ENCODE results near the gene XYLT1.
"Not testable (repeated sequence)": the region's sequence is repeated elsewhere in the genome, so short reads cannot be mapped to it uniquely, and the experiment has no call there.

The XYLT1 gene

DNA sequence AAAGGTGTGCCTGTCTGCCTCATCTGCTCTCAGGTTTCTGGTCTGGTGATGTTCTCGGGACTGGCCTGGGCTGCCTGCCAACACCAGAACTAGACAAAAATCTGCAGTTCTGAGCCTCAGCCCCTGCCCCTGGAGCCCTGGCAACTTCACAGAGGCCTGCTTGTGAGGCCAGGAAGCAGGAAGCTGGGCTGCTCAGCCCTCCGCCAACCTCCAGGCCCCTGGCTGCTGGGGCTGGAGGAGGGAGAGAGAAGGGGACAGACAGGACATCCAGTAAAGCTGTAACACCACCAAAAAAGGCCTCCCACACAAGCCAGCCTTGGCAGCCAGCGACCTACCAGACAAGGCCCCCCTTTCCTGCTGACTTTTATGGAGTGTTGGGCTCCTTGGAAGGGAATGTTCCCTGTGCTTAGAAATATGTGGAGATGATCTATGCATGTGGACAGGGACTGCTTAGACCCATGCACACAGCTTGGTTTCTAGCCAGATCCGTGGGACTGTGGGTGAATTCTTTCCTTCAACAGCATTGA, 157.6 kb downstream of the XYLT1 start:
- no peak for DNase-seq (ENCODE audit: low read depth in 4 of 4, low spot score in 1 of 4)

DNA sequence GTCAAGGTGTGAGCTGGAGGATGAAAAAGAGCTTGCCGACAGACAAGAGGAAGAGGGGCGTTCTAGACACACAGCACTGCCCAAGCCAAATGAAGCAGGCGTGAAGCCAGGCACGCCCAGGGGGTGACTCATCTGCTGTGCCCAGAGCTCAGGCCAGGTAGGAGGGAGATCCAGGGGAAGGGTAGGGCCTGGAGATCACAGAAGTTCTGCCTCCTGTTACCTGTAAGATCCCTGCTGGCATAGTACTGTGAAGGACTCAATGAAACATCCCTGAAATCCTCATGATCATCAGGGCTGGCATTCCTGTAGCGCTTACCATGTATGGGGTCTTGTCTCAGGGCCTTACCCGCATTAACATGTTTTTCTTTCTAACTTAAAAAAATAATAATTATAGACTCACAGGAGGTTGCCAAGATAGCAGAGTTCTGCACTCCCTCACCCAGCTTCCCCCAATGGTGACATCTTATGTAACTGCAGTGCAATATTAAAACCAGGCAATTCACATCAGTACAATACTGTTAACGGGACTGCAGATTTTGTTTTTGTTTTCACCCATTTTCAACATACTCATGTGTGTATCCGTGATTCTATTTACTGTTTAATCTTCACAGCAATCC, 158.6 kb downstream of the XYLT1 start:
- DNase-seq (ENCODE audit: low read depth in 4 of 4, low spot score in 1 of 4): no peak

DNA sequence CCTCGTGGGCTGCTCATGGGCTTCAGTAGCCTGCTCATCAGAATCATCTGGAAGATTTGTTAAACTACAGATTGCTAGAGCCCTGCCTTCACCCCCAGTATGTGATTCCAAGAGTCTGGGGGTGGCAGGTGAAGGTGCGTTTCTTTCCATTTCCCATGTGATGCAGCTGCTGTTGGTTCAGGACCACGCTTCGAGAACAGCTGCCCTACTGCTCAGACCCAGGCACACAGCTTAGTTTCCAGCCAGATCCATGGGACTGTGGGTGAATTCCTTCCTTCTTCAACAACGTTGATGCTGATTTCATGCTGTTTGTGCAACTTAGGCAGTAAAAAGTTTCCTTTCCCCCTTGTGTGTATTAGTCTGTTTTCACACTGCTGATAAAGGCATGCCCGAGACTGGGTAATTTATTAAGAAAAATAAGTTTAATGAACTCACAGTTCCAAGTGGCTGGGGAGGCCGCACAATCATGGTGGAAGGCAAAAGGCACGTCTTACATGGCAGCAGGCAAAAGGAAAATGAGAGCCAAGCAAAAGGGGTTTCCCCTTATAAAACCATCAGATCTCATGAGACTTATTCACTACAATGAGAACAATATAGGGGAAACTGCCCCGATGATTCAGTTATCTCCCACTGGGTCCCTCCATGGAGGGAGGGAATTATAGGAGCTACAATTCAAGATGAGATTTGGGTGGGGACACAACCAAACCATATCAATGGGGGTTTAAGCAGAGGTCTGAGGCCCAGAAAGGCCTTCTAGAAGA, 159.2 kb downstream of the XYLT1 start:
- no peak for DNase-seq (ENCODE audit: low read depth in 4 of 4, low spot score in 1 of 4)

DNA sequence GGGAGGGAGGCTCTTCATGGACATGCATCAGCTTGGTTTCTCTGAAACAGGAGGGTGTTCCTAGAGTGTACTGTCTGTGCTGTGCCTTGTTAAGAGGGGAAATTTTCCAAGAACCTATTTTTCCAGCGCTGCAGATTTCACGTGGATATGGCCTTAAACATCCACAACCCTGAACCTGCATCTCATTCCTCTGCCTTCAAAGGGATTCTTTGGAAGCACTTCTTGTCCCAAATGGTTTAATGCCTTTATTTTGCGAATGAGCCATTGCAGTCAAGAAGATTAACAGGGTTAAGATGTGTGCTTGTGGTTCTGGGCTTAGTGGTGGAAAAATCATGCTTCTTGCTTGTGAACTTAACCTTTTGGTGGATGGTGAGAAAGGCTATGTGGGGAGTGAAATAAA, 161.2 kb downstream of the XYLT1 start:
- no peak for DNase-seq (ENCODE audit: low read depth in 4 of 4, low spot score in 1 of 4)

DNA sequence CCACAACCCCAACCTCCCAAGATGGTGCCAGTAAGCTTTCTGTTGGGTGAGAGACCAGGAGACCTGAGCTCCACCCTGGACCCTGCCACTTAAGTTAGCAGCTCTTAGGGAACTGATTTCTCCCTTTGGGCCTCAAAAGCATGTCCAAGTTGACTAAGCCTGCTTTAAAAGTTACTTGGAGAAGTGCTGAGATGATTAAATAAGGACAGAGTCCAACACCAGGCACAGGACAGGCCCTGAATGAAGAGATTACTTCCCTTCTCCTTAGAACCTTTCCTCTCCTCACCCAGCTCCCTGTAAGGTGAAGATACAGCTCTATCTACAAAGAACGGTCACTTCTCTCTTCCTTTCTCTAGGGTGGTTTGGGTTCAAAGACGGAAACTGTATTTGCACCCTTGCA, 162.6 kb downstream of the XYLT1 start:
- no peak for DNase-seq (ENCODE audit: low read depth in 4 of 4, low spot score in 1 of 4)

DNA sequence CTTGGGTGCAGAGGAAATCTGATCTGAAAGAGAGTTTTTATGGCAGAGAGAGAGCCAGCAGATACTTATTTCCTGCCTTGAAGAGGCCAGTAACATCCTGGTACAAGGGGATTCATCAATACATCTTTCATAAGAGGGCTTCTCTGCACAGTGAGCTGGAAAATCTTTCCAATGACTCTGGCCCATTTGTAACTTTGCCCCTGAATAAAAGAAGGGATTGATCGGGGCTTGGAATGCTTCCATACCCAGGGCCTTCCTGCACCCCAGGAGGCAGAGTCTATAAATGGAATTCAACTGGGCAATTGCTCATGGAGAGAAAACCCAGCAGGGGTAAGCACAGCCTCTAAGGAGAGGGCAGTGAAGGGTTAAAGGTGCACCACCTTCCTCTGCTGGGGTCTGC, 163.3 kb downstream of the XYLT1 start:
- no peak for DNase-seq (ENCODE audit: low read depth in 4 of 4, low spot score in 1 of 4)

DNA sequence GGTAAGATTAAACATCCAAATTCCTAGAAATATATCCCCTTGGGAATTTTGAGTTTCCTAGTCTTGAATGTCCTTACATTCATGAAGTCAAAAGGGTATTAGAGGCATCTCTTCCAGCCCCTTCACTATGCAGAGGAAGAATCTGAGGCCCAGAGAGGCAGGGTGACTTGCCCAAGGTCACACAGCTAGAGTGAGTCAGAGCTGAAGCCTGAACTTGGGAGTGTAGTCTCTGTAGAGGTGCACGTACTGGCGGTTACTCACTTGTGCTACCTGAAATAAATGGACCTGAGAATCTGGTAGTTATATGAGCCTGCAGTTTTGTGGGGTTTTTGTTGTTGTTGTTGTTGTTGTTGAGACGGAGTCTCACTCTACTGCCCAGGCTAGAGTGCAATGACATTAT, 164.0 kb downstream of the XYLT1 start:
- DNase-seq (ENCODE audit: low read depth in 4 of 4, low spot score in 1 of 4): no peak

DNA sequence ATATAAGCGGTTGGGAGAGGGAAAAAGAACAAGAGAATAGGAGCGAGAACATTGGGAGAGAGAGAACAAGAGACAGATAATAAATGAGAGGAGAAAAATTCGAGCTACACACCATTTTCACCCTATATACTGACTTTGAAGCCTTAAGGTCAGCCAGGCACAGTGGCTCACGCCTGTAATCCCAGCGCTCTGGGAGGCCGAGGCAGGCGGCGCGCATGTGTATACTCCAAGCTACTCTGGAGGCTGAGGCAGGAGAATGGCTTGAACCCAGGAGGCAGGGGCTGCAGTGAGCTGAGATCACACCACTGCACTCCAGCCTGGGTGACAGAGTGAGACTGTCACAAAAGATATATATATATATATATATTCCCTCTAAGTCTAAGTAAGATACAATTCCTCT, 164.5 kb downstream of the XYLT1 start:
- DNase-seq (ENCODE audit: low read depth in 4 of 4, low spot score in 1 of 4): not testable (repeated sequence)

DNA sequence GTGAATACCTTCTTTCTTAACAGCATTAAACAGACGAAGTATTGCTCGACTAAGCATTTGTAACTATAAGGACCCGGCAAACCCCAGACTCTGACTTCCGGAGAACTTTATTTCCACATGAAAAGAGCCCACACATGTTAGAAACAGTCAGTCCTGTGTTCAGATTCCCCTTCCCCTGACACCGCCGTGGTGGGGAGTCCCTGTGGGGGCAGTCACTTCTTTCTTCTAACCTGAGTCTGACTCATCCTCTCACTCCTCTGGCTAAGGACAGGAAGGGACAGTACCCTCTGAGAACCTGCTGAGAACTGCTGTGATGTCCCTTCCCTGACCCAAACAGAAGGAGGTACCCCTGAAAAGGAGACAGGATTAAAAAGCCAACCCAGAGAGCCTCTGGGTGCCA, 165.1 kb downstream of the XYLT1 start:
- peak in 3 of 4 experiments; percentile 3 to 30 (median 5) for DNase-seq (ENCODE audit: low read depth in 4 of 4, low spot score in 1 of 4)

DNA sequence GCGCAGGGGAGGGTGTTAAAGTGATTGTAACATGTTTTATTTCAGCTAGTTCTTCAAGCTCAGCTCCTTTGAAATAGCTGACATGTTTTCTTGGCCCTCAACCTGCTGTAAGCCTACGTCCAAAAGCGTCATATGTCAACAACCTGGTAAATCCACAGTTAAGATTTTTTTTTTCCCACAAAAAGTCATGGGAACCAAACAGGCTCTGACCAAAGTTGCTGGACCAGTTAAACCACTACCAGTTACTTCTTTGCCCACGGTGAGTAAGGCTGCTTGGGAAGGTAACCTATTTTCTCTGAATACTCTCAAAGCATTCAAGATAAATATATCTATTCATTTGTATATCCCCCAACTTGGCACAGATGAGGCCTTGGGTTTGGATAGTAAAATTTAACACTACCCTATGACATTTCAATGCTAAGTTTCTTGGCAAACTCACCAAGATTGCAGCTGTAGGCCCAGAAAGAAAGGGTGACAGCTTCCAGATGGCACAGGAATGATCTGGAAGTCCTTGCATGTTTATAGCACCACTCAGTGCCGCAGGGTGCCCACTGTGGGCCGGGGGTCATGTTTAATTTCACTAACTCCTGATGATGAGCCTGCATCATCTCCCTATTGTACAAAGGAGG, 166.2 kb downstream of the XYLT1 start:
- DNase-seq (ENCODE audit: low read depth in 4 of 4, low spot score in 1 of 4): no peak

DNA sequence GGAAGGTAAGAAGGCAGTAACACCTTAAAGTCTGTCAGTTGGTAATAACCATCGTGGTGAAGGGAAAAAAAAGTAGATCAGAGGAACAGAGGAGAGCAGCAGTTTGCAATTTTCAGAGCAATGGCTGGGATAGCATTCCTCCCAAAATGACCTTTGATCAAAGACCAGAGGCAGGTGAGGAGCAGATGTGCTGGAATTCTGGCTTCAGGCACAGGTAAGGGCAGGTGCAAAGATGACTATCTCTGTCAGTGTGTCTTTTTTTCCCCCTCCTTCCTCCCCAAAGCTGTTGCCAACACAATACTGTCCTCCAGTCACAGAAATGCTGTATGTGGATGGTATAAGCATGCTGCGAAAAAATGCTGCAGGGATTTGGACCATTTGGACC, 166.7 kb downstream of the XYLT1 start:
- DNase-seq (ENCODE audit: low read depth in 4 of 4, low spot score in 1 of 4): no peak

DNA sequence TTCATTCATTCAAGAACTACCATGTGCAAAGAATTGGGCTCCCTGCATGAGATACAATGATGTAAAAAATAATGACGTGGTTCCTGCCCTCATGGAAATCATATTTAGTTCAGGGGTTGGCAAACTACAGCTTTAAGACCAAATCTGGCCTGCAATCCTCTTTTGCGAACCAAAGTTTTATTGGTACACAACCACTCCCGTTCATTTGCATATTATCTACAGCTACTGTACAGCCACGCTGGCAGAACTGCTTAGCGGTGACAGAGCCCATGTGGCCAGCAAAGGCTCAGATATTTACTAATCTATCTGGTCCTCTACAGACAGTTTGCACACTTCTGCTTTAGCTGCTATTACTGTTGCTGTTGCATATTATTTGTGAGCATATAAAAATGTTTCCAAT, 167.7 kb downstream of the XYLT1 start:
- DNase-seq (ENCODE audit: low read depth in 4 of 4, low spot score in 1 of 4): no peak

DNA sequence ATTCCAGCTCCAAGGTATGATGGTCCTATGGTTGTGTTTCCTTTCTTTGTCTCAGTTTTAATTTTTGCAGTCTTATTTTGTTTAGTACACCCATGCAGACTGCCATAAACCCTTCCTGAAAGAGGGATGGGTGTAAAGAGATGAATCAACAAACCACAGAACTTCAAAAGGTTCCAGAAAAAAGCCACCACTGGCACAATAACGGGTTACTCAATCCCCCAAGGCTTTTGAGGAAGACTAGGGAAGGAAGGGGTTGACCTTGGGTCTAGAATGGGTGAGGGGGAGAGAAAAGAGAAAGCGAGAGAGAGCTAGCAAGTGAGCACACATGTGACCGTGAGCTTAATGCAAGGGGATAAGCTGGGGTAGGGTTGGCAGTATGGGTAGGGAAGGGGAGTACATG, 168.1 kb downstream of the XYLT1 start:
- no peak for DNase-seq (ENCODE audit: low read depth in 4 of 4, low spot score in 1 of 4)

DNA sequence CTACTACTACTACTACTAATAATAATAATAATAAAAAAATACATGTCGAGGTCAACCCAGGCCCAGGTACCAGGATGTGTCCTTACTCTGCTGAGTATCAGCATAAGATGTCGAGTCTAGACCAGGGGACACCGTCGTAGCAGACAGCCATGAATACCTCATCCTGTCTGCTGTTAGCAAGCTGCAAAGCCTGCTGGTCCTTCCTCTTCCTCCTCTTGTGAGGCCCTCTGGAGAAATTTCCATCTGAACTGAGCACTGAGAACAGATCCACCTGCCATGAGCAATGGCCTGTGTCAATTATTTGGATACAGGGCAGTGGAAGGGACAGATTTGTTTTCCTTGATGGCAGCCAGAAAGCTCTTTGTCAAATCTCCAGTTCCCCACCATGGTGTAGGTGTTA, 168.5 kb downstream of the XYLT1 start:
- no peak for DNase-seq (ENCODE audit: low read depth in 4 of 4, low spot score in 1 of 4)

DNA sequence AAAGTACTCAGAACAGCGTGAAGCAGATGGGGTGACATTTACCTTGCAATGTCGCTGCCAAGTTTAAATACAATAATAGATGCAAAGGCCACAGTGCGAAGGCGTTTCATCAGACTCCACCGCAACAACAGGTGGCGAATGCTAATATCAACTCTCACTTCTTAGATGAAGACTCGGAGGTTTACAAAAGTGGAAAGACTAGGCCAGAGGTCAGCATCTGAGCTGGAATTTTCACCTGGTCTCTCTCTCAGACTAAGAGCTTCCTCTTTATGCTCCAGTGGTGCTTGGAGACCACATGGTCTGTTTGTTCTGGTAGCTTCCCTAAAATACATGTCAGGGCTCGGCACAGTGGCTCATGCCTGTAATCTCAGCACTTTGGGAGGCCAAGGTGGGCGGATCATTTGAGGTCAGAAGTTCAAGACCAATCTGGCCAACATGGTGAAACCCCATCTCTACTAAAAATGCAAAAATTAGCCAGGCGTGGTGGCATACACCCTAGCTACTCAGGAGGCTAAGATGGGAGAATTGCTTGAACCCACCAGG, 169.1 kb downstream of the XYLT1 start:
- no peak for DNase-seq (ENCODE audit: low read depth in 4 of 4, low spot score in 1 of 4)

DNA sequence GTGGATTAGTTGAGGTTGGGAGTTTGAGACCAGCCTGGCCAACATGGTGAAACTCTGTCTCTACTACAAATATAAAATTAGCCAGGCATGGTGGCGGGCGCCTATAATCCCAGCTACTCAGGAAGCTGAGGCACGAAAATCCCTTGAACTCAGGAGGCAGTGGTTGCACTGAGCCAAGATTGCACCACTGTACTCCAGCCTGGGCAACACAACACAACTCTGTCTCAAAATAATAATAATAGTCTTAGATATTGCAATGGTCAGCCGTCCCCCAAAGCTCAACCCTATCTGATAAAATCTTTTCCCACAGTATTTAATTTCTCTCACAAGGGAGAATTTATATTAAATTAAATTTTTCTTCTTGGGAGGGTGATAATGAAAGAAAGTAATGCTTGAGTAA, 169.6 kb downstream of the XYLT1 start:
- no peak for DNase-seq (ENCODE audit: low read depth in 4 of 4, low spot score in 1 of 4)

DNA sequence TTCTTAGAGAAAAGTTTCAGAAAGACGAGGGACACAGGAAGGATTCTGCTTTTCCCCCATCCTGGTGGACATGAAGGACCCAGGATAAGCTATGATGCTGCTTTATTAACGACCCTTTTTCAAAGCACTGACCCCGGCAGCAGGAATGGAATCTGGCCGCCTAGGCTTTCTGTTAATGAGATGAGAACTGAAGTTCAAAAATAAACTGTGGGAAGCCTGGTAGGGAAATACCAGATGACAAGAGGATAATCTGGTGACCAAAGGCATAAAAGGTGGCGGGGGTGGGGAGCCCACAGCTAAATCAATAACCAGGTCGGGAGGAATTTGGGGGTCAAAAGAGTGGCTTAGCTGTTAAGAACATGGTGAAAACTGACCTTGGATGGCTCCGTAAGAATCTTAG, 171.0 kb downstream of the XYLT1 start:
- DNase-seq (ENCODE audit: low read depth in 4 of 4, low spot score in 1 of 4): no peak

DNA sequence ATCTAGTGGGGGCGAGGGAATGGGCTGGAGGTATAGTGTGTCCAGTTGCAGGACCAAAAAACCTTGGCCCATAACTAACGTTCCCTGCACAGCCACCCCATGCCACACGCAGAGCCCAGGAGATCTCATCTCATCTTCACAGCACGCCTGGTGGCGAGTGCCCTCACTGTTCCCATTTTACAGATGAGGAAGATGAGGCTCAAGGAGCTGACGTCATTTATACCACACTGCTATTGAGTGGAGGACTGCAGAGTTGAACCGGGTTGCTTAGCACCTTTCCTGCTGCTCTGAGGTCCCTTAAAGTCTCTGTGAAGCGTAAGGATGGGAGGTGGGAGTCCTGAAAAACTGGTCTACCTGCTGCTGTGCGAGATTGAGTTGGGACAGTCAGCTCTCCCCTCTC, 172.5 kb downstream of the XYLT1 start:
- DNase-seq (ENCODE audit: low read depth in 4 of 4, low spot score in 1 of 4): no peak

DNA sequence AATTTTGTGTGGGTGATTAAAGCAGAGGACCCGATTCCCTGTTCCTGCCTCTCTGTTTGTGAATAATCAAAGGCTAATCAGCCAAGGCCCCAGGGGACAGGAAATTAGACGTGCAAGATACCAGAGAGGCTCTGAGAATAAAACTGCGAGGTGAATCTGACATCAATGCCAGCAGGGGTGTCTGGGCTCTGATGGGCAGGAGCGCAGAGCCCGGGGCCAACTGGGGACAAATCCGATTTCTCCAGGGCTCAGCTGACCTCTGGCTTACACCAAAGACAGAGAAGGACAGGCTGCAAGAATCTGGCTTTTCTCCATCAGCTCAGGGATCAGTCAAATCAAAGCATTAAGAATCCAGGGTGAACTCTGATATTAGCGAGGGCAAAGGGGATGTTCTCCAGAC, 174.3 kb downstream of the XYLT1 start:
- DNase-seq (ENCODE audit: low read depth in 4 of 4, low spot score in 1 of 4): no peak

DNA sequence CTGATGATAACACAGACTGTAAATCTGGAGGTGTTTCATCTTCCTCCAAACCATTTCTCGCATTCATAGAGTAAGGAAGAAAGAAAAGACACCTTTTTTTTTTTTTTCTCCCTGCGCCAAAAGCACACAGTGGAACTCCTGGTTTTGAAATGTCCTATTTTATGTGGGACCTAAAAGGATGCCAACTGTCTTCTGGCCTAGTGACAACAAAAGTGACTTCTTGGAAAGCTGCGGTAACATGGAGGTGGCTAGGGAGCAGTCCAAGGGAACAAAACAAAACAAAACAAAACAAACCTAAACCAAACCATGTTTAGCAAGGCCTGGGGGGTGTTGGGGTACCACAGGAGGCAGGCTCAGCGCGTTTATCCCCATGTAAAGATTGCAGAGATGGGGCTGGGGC, 174.8 kb downstream of the XYLT1 start:
- DNase-seq (ENCODE audit: low read depth in 4 of 4, low spot score in 1 of 4): no peak

DNA sequence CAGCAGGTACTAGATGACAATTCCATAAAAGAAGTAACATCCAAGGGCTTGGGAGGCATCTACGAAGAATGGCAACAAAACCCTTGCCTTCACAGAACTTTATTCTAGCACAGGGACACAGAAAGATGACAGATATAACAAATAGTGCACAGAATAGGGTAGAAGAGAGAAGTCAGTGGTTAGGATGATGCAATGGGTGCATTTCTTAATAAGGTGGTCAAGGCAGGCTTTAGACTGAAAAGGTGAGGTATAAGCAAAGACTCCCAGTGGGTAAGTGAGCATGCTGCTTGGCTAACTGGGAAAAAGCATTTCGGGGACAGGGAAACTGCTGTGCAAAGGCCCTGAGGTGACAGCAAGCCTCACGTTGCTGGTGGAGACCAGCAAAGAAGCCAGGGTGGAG, 175.9 kb downstream of the XYLT1 start:
- DNase-seq (ENCODE audit: low read depth in 4 of 4, low spot score in 1 of 4): no peak
